Hepatocyte (in vitro differentiated cells): ENCODE data around the gene PKP1.

Experiments
- CTCF ChIP-seq: fragments of 200-600 bp; sonication (generic); IDR thresholded peaks from 2 replicates; pipeline ENCODE4 v1.5.1; 2016; ENCODE audit warnings: antibody characterized with exemption, mild to moderate bottlenecking; ENCODE audit not compliant: poor library complexity
- EZH2 ChIP-seq: fragments of 200-600 bp; sonication (generic); IDR thresholded peaks from 2 replicates; pipeline ENCODE4 v1.6.1; 2016; ENCODE audit warnings: antibody characterized with exemption, mild to moderate bottlenecking, borderline replicate concordance

GRCh38 chr1:201362906-201363305, 79.6 kb downstream of the PKP1 start:
- TF ChIP-seq CTCF: no peak
- no peak for TF ChIP-seq EZH2
